Esophagus squamous epithelium (tissue), 4 donors: ENCODE measurements around the gene CADPS.

Source experiments
- CTCF ChIP-seq, 6 experiments: fragments of 450-650 bp in 4 of 6; fragments of 200-600 bp in 2 of 6; sonication (generic) in 2 of 6; IDR thresholded peaks; one replicate each; pipeline ENCODE4 v1.5.1; 2016 to 2019; ENCODE audit warnings: antibody characterized with exemption in 6 of 6, mild to moderate bottlenecking in 4 of 6, moderate library complexity in 4 of 6
- POLR2A ChIP-seq, 4 donors: fragments of 450-650 bp; IDR thresholded peaks; one replicate each; pipeline ENCODE4 v1.6.1; 2017; ENCODE audit warnings: antibody characterized with exemption in 4 of 4, mild to moderate bottlenecking in 4 of 4, moderate library complexity in 3 of 4

GRCh38 chr3:62805106-62805505 lies 70.1 kb downstream of the CADPS start:
- TF ChIP-seq CTCF (IDR thresholded peaks at IDR 0.05) (no peak), POLR2A (IDR thresholded peaks at IDR 0.05) (no peak)
